ENCODE measurements around the gene WASHC4. TPM values are rescaled to one million over a fixed set of nuclear protein-coding genes. Genes with fewer than 3 reads are reported as not detected.

The WASHC4 gene
- total and polyA plus RNA-seq, 2 experiments from 2014 or later: 75.7 to 83.0 TPM

- H3K4me1 ChIP-seq (ENCODE audit: insufficient read depth): no peaks in the 10 kb centered on the region
- H3K27ac ChIP-seq (ENCODE audit: low read depth): no peak overlapping the region
- ATAC-seq (no peak), DNase-seq (ENCODE audit: low spot score) (no peak)
- H3K4me1 Mint-ChIP-seq: no peaks in the 10 kb centered on the region
- H4K20me1 ChIP-seq (replicated peaks; ENCODE audit: insufficient read depth): no peaks in the 10 kb centered on the region; the same call in 1 of the 2 replicates
- H3K4me2 ChIP-seq: no peak overlapping the region
- TF ChIP-seq EZH2phosphoT487 (IDR thresholded peaks at IDR 0.05; ENCODE audit: unreplicated experiment) (no peak), POLR2AphosphoS5 (IDR thresholded peaks at IDR 0.05; ENCODE audit: low read depth) (no peak), NANOG (IDR thresholded peaks at IDR 0.05; ENCODE audit: borderline replicate concordance) (no peak), REST (IDR thresholded peaks at IDR 0.05; ENCODE audit: unreplicated experiment) (no peak), STAT1 (IDR thresholded peaks at IDR 0.05; ENCODE audit: unreplicated experiment) (no peak), EZH2 (IDR thresholded peaks at IDR 0.05; ENCODE audit: low read depth, unreplicated experiment) (no peak), ZNF331 (CRISPR knock-in tag; IDR thresholded peaks at IDR 0.05; ENCODE audit: low read depth) (no peak)
- H3K36me3 Mint-ChIP-seq (ENCODE audit: low read depth): peaks cover 37% of the 10 kb centered on the region
- H3K9me3 Mint-ChIP-seq: no peaks in the 10 kb centered on the region; the same call in 2 of the 3 replicates
- no peak overlapping the region for H3K4me3 ChIP-seq
- H3K27ac Mint-ChIP-seq: no peak overlapping the region; the same call in 1 of the 2 replicates
- no peaks in the 10 kb centered on the region for H3K27me3 ChIP-seq (ENCODE audit: insufficient read depth)
- H3K36me3 ChIP-seq (ENCODE audit: insufficient read depth): peaks cover 23% of the 10 kb centered on the region
- H3F3A ChIP-seq (replicated peaks; ENCODE audit: low read depth): no peaks in the 10 kb centered on the region
- no peaks in the 10 kb centered on the region for H3K79me2 ChIP-seq (replicated peaks; ENCODE audit: insufficient read depth)
- H2AFZ ChIP-seq: no peak overlapping the region
- H3K9me2 ChIP-seq (ENCODE audit: insufficient read depth): no peaks in the 10 kb centered on the region
- peaks cover 2% of the 10 kb centered on the region for H3K27me3 Mint-ChIP-seq (ENCODE audit: insufficient read depth, low read depth, poor library complexity)
- no peak overlapping the region for H3K4me3 Mint-ChIP-seq
Observed at GRCh38 chr12:105190530-105190929, 83.0 kb downstream of the WASHC4 start.

GRCh38 chr12:105192624-105193225 is 85.2 kb downstream of the WASHC4 start:
- H3K27me3 ChIP-seq (ENCODE audit: insufficient read depth): no peaks in the 10 kb centered on the region
- Mint-ChIP-seq H3K36me3 (ENCODE audit: low read depth) (peaks cover 32% of the 10 kb centered on the region), H3K27me3 (ENCODE audit: insufficient read depth, low read depth, poor library complexity) (peaks cover 2% of the 10 kb centered on the region), H3K4me3 (no peak overlapping the region), H3K9me3 (no peaks in the 10 kb centered on the region; the same call in 2 of the 3 replicates), H3K27ac (no peak overlapping the region), H3K4me1 (no peaks in the 10 kb centered on the region)
- H4K20me1 ChIP-seq (replicated peaks; ENCODE audit: insufficient read depth): no peaks in the 10 kb centered on the region
- TF ChIP-seq EZH2 (IDR thresholded peaks at IDR 0.05; ENCODE audit: low read depth, unreplicated experiment): no peak
- TF ChIP-seq ZNF331 (CRISPR knock-in tag; IDR thresholded peaks at IDR 0.05; ENCODE audit: low read depth): no peak
- TF ChIP-seq ZNF114 (CRISPR knock-in tag; IDR thresholded peaks at IDR 0.05): no peak
- TF ChIP-seq CTCF (conservative IDR thresholded peaks at IDR 0.05; ENCODE audit: low read depth in 2 of 2): no peak
- TF ChIP-seq ETS1 (IDR thresholded peaks at IDR 0.05): no peak
- TF ChIP-seq REST (IDR thresholded peaks at IDR 0.05; ENCODE audit: unreplicated experiment): no peak
- TF ChIP-seq CREB1 (CRISPR knock-in tag; IDR thresholded peaks at IDR 0.05; ENCODE audit: low read depth): no peak
- H3K9me2 ChIP-seq (ENCODE audit: insufficient read depth): no peaks in the 10 kb centered on the region
- peaks cover 19% of the 10 kb centered on the region for H3K36me3 ChIP-seq (ENCODE audit: insufficient read depth)
- no peaks in the 10 kb centered on the region for H3F3A ChIP-seq (replicated peaks; ENCODE audit: low read depth)
- H2AFZ ChIP-seq: no peak overlapping the region
- H3K79me2 ChIP-seq (replicated peaks; ENCODE audit: insufficient read depth): no peaks in the 10 kb centered on the region
- no peak overlapping the region for H3K4me2 ChIP-seq
- H3K4me3 ChIP-seq: no peak overlapping the region
- no peak overlapping the region for H3K27ac ChIP-seq (ENCODE audit: low read depth)
- DNase-seq (ENCODE audit: low spot score) (no peak), ATAC-seq (no peak)
- no peaks in the 10 kb centered on the region for H3K4me1 ChIP-seq (ENCODE audit: insufficient read depth)

Measured in GM23338 (cell line).